Testis (tissue), 3 donors: ENCODE results near the gene GAPDH. TPM values are rescaled to one million over a fixed set of nuclear protein-coding genes. Genes with fewer than 3 reads are reported as not detected.
"Not testable (repeated sequence)": the region's sequence is repeated elsewhere in the genome, so short reads cannot be mapped to it uniquely, and the experiment has no call there.

Experiments
- DNase-seq: peaks from one replicate; pipeline ENCODE4 v3.0.0-alpha.2; 2019
- H3K27ac ChIP-seq, 2 donors: fragments of 200-600 bp; sonication (generic); one replicate each; pipeline ENCODE4 v1.5.1; 2019
- H3K27me3 ChIP-seq: fragments of 200-600 bp; sonication (generic); one replicate; pipeline ENCODE4 v1.5.1; 2019
- H3K36me3 ChIP-seq: fragments of 200-600 bp; sonication (generic); one replicate; pipeline ENCODE4 v1.5.1; 2017; ENCODE audit warnings: low read depth; ENCODE audit errors: missing control alignments
- H3K4me1 ChIP-seq: fragments of 200-600 bp; sonication (generic); one replicate; pipeline ENCODE4 v1.5.1; 2019
- H3K4me3 ChIP-seq, 2 donors: fragments of 200-600 bp; sonication (generic); one replicate each; pipeline ENCODE4 v1.5.1; 2017 to 2019
- H3K9me3 ChIP-seq: fragments of 200-600 bp; sonication (generic); one replicate; pipeline ENCODE4 v1.5.1; 2017
- POLR2A ChIP-seq: fragments of 450-650 bp; IDR thresholded peaks from one replicate; pipeline ENCODE4 v1.6.1; 2017; ENCODE audit warnings: antibody characterized with exemption, mild to moderate bottlenecking, moderate library complexity
- WGBS, 2 donors: methylation state at CpG; one replicate each; pipeline ENCODE4 v1.1.5; 2018; 5-methylcytosine and 5-hydroxymethylcytosine counted together
- intact Hi-C: fragments of 100-400 bp; cut with DNase I; formaldehyde crosslinking; loops from one replicate; pipeline ENCODE4 v1.15.1; 2023; ENCODE audit warnings: low total_unique reads
- polyA plus RNA-seq: library from polyadenylated mRNA; stranded (reverse); fragments of 350-450 nt; fragmentation: Illumina TruSeq; extraction: RNeasy Lipid Tissue Mini Kit (QIAGEN cat#74804); gene quantifications from one replicate; pipeline ENCODE4 v1.2.3, GENCODE V29; 2014; ENCODE audit warnings: low read depth, low replicate concordance; ENCODE audit not compliant: insufficient read depth
- total RNA-seq, 2 donors: library from RNA; depleted of rRNA; stranded (reverse); fragments of >200 nt; gene quantifications; one replicate each; pipeline ENCODE4 v1.2.3, GENCODE V29; 2016
- TF ChIP-seq, protein P1 (sequence below), 3 experiments: fragments of 450-650 bp in 2 of 3; fragments of 200-600 bp in 1 of 3; sonication (generic) in 1 of 3; IDR thresholded peaks; one replicate each; pipeline ENCODE4 v1.5.1; 2016 to 2019; ENCODE audit warnings: antibody characterized with exemption in 3 of 3, mild to moderate bottlenecking in 2 of 3, moderate library complexity in 1 of 3

Gene GAPDH
- total and polyA plus RNA-seq, 3 donors from 2014 or later = 1,591 to 1,928 (median 1,857) TPM

DNA sequence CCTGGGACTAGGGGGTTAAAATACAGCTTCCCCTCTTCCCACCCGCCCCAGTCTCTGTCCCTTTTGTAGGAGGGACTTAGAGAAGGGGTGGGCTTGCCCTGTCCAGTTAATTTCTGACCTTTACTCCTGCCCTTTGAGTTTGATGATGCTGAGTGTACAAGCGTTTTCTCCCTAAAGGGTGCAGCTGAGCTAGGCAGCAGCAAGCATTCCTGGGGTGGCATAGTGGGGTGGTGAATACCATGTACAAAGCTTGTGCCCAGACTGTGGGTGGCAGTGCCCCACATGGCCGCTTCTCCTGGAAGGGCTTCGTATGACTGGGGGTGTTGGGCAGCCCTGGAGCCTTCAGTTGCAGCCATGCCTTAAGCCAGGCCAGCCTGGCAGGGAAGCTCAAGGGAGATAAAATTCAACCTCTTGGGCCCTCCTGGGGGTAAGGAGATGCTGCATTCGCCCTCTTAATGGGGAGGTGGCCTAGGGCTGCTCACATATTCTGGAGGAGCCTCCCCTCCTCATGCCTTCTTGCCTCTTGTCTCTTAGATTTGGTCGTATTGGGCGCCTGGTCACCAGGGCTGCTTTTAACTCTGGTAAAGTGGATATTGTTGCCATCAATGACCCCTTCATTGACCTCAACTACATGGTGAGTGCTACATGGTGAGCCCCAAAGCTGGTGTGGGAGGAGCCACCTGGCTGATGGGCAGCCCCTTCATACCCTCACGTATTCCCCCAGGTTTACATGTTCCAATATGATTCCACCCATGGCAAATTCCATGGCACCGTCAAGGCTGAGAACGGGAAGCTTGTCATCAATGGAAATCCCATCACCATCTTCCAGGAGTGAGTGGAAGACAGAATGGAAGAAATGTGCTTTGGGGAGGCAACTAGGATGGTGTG lies 1.9 kb downstream of the GAPDH start:
- Histone ChIP-seq H3K9me3 (no peaks in the 10 kb centered on the region), H3K27me3 (no peaks in the 10 kb centered on the region), H3K36me3 (no peaks in the 10 kb centered on the region), H3K27ac (peak overlapping the region; percentile 86 to 92), H3K4me1 (peaks cover 45% of the 10 kb centered on the region), H3K4me3 (peak overlapping the region in 1 of 2 donors; percentile 92)
- TF ChIP-seq, protein P1, sequence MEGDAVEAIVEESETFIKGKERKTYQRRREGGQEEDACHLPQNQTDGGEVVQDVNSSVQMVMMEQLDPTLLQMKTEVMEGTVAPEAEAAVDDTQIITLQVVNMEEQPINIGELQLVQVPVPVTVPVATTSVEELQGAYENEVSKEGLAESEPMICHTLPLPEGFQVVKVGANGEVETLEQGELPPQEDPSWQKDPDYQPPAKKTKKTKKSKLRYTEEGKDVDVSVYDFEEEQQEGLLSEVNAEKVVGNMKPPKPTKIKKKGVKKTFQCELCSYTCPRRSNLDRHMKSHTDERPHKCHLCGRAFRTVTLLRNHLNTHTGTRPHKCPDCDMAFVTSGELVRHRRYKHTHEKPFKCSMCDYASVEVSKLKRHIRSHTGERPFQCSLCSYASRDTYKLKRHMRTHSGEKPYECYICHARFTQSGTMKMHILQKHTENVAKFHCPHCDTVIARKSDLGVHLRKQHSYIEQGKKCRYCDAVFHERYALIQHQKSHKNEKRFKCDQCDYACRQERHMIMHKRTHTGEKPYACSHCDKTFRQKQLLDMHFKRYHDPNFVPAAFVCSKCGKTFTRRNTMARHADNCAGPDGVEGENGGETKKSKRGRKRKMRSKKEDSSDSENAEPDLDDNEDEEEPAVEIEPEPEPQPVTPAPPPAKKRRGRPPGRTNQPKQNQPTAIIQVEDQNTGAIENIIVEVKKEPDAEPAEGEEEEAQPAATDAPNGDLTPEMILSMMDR (IDR thresholded peaks at IDR 0.05) = no peak
- no peak for TF ChIP-seq POLR2A
- no peak for DNase-seq
- intact Hi-C loops = no loop called here
- WGBS, 2 donors = 45 to 53% methylated on average over 9 to 10 of the region's 10 CpGs

DNA sequence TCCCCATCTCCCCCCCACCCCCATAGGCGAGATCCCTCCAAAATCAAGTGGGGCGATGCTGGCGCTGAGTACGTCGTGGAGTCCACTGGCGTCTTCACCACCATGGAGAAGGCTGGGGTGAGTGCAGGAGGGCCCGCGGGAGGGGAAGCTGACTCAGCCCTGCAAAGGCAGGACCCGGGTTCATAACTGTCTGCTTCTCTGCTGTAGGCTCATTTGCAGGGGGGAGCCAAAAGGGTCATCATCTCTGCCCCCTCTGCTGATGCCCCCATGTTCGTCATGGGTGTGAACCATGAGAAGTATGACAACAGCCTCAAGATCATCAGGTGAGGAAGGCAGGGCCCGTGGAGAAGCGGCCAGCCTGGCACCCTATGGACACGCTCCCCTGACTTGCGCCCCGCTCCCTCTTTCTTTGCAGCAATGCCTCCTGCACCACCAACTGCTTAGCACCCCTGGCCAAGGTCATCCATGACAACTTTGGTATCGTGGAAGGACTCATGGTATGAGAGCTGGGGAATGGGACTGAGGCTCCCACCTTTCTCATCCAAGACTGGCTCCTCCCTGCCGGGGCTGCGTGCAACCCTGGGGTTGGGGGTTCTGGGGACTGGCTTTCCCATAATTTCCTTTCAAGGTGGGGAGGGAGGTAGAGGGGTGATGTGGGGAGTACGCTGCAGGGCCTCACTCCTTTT lies 2.7 kb downstream of the GAPDH start:
- no peak for TF ChIP-seq POLR2A
- TF ChIP-seq, protein P1 (IDR thresholded peaks at IDR 0.05) = no peak
- no peak for DNase-seq
- H3K9me3 ChIP-seq = no peaks in the 10 kb centered on the region
- H3K27me3 ChIP-seq = no peaks in the 10 kb centered on the region
- peak overlapping the region in 1 of 2 donors; percentile 1 for H3K27ac ChIP-seq
- H3K4me3 ChIP-seq = no peak overlapping the region
- intact Hi-C loops = no loop called here
- no peaks in the 10 kb centered on the region for H3K36me3 ChIP-seq
- H3K4me1 ChIP-seq = peaks cover 49% of the 10 kb centered on the region
- 73 to 74% methylated on average over 16 to 19 of the region's 19 CpGs for WGBS, 2 donors

DNA sequence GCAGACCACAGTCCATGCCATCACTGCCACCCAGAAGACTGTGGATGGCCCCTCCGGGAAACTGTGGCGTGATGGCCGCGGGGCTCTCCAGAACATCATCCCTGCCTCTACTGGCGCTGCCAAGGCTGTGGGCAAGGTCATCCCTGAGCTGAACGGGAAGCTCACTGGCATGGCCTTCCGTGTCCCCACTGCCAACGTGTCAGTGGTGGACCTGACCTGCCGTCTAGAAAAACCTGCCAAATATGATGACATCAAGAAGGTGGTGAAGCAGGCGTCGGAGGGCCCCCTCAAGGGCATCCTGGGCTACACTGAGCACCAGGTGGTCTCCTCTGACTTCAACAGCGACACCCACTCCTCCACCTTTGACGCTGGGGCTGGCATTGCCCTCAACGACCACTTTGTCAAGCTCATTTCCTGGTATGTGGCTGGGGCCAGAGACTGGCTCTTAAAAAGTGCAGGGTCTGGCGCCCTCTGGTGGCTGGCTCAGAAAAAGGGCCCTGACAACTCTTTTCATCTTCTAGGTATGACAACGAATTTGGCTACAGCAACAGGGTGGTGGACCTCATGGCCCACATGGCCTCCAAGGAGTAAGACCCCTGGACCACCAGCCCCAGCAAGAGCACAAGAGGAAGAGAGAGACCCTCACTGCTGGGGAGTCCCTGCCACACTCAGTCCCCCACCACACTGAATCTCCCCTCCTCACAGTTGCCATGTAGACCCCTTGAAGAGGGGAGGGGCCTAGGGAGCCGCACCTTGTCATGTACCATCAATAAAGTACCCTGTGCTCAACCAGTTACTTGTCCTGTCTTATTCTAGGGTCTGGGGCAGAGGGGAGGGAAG lies 3.5 kb downstream of the GAPDH start:
- Histone ChIP-seq H3K4me1 (peaks cover 41% of the 10 kb centered on the region), H3K27ac (peak overlapping the region in 1 of 2 donors; percentile 1)
- H3K27me3 ChIP-seq, H3K9me3 ChIP-seq, H3K4me3 ChIP-seq, intact Hi-C loops, H3K36me3 ChIP-seq: not testable (repeated sequence)
- peak; percentile 86 for DNase-seq
- TF ChIP-seq, protein P1 (IDR thresholded peaks at IDR 0.05) = peak; percentile 85 to 92 (median 87)
- 32 to 37% methylated on average over 15 to 17 of the region's 17 CpGs for WGBS, 2 donors

DNA sequence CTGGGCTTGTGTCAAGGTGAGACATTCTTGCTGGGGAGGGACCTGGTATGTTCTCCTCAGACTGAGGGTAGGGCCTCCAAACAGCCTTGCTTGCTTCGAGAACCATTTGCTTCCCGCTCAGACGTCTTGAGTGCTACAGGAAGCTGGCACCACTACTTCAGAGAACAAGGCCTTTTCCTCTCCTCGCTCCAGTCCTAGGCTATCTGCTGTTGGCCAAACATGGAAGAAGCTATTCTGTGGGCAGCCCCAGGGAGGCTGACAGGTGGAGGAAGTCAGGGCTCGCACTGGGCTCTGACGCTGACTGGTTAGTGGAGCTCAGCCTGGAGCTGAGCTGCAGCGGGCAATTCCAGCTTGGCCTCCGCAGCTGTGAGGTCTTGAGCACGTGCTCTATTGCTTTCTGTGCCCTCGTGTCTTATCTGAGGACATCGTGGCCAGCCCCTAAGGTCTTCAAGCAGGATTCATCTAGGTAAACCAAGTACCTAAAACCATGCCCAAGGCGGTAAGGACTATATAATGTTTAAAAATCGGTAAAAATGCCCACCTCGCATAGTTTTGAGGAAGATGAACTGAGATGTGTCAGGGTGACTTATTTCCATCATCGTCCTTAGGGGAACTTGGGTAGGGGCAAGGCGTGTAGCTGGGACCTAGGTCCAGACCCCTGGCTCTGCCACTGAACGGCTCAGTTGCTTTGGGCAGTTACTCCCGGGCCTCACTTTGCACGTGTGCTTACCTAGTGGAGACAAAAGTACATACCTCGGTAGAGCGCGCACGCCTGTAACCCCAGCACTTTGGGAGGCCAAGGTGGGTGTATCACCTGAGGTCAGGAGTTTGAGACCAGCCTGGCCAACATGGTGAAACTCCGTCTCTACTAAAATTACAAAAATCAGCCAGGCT lies 4.3 kb downstream of the GAPDH start:
- H3K9me3 ChIP-seq = no peaks in the 10 kb centered on the region
- intact Hi-C loops = no loop called here
- peak overlapping the region in 1 of 2 donors; percentile 1 for H3K27ac ChIP-seq
- H3K27me3 ChIP-seq = no peaks in the 10 kb centered on the region
- no peak for DNase-seq
- no peak overlapping the region for H3K4me3 ChIP-seq
- peaks cover 34% of the 10 kb centered on the region for H3K4me1 ChIP-seq
- 67 to 72% methylated on average over 24 of the region's 24 CpGs for WGBS, 2 donors
- H3K36me3 ChIP-seq = no peaks in the 10 kb centered on the region
- no peak for TF ChIP-seq POLR2A
- TF ChIP-seq, protein P1 (IDR thresholded peaks at IDR 0.05) = no peak
